Left ventricle myocardium inferior (tissue), 1 donor: Measurements from ENCODE around the gene TCF7L2. TPM values are rescaled to one million over a fixed set of nuclear protein-coding genes. Genes with fewer than 3 reads are reported as not detected.
A peak's percentile ranks its signal among the peaks of the same experiment; 100 is the strongest.

Experiments
- DNase-seq: peaks from one replicate; pipeline ENCODE4 v3.0.0-alpha.2; 2020
- H3K27ac ChIP-seq: fragments of 200-600 bp; replicated peaks from 2 replicates; pipeline ENCODE4 v1.8.0; 2021
- H3K27me3 ChIP-seq: fragments of 200-600 bp; 2 replicates; pipeline ENCODE4 v1.8.0; 2021; ENCODE audit warnings: low read depth
- H3K36me3 ChIP-seq: fragments of 200-600 bp; 2 replicates; pipeline ENCODE4 v1.8.0; 2021
- H3K4me1 ChIP-seq: fragments of 200-600 bp; 2 replicates; pipeline ENCODE4 v1.8.0; 2021
- H3K4me3 ChIP-seq: fragments of 200-600 bp; 2 replicates; pipeline ENCODE4 v1.8.0; 2021; ENCODE audit warnings: mild to moderate bottlenecking, moderate library complexity
- H3K9me3 ChIP-seq: fragments of 200-600 bp; replicated peaks from 2 replicates; pipeline ENCODE4 v1.8.0; 2021
- intact Hi-C: fragments of 100-400 bp; cut with micrococcal nuclease; formaldehyde crosslinking; loops from one replicate; pipeline ENCODE4 v1.11.0; 2022
- total RNA-seq: library from RNA; stranded (reverse); fragmentation: NEBNext Ultra II Directional; extraction: Animal tissue kit (Norgen Biotek cat#: 25700); gene quantifications from one replicate; pipeline ENCODE4 v1.2.1, GENCODE V29; 2021
- TF ChIP-seq, protein P1 (sequence below): fragments of 200-600 bp; IDR thresholded peaks from 2 replicates; pipeline ENCODE4 v1.8.0; 2021; ENCODE audit warnings: antibody characterized with exemption, mild to moderate bottlenecking, borderline replicate concordance
- donor health status: DM: no; HTN: yes; CAD: no; lungs with severe emphysema.

Gene TCF7L2
- total RNA-seq, 1 donor from 2014 or later = 8.9 TPM

DNA sequence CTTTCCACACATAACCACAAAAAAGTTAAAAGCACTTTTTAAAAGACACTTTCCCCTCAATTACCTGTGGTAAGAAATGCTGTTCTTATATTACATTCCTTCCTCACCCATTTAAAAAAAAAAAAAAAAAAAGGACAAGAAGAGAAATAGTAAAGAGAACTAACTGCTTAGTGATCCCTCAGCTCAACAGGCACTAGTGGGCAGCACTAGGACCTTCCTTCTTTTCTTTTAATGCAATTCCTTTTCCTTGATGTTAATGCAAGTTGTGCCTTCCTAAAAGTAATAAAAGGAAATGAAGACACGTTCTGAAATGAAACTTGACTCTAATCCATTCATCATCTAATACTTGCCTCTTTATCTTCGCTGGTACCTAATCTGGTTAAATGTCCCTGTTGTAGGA lies 189.7 kb downstream of the TCF7L2 start:
- H3K27me3 ChIP-seq = no peaks in the 10 kb centered on the region
- DNase-seq = no peak
- H3K4me3 ChIP-seq = no peak overlapping the region
- no peaks in the 10 kb centered on the region for H3K9me3 ChIP-seq
- peaks cover 36% of the 10 kb centered on the region for H3K36me3 ChIP-seq
- no peak overlapping the region for H3K27ac ChIP-seq
- intact Hi-C loops = no loop called here
- H3K4me1 ChIP-seq = peaks cover 17% of the 10 kb centered on the region
- TF ChIP-seq, protein P1, sequence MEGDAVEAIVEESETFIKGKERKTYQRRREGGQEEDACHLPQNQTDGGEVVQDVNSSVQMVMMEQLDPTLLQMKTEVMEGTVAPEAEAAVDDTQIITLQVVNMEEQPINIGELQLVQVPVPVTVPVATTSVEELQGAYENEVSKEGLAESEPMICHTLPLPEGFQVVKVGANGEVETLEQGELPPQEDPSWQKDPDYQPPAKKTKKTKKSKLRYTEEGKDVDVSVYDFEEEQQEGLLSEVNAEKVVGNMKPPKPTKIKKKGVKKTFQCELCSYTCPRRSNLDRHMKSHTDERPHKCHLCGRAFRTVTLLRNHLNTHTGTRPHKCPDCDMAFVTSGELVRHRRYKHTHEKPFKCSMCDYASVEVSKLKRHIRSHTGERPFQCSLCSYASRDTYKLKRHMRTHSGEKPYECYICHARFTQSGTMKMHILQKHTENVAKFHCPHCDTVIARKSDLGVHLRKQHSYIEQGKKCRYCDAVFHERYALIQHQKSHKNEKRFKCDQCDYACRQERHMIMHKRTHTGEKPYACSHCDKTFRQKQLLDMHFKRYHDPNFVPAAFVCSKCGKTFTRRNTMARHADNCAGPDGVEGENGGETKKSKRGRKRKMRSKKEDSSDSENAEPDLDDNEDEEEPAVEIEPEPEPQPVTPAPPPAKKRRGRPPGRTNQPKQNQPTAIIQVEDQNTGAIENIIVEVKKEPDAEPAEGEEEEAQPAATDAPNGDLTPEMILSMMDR = peak; percentile 20

DNA sequence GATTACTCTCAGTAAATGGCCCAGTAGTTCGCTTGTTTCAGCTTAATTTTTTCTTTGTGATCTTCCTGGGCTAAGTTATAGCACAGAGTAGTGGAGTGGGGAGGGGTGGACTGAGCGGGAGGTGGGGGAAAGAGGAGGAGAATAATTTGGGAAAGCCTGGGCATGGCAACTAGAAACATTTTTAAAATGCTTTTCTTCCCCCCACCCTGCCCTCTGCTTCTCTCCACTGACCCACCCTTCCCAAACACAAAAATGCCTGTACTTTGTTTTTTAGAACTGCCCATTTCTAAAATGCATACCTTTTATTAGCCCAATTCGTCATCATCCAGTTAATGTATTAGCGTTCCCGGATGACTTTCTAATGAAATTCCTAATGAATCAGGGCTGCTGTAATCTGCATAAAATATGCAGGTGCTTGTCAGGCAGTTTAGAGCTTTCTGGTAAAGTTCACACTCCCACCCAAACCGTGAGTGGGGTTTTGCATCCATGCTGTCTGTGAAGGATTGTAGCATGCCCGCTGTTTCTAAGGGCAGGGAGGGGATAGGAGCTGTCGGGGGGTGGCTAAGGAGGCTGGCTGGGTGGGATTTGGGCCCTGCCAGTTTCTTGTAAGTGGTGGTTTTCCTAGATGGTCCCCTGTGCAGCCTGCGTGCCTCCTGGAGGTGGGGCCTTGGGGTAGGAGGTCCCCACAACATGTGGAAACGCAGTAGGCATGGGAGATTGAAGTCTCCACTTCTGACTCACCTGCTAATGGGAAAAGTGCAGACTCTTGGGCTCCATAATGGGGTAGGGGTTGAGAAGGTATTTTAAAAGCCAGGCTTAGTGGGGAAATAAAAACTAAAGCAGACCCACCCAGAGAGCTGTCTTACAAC lies 190.3 kb downstream of the TCF7L2 start:
- H3K27me3 ChIP-seq = no peaks in the 10 kb centered on the region
- intact Hi-C loops = no loop called here
- no peak overlapping the region for H3K4me3 ChIP-seq
- H3K36me3 ChIP-seq = peaks cover 42% of the 10 kb centered on the region
- H3K27ac ChIP-seq = no peak overlapping the region
- TF ChIP-seq, protein P1 = no peak
- no peak for DNase-seq
- H3K9me3 ChIP-seq = no peaks in the 10 kb centered on the region
- H3K4me1 ChIP-seq = peaks cover 17% of the 10 kb centered on the region

DNA sequence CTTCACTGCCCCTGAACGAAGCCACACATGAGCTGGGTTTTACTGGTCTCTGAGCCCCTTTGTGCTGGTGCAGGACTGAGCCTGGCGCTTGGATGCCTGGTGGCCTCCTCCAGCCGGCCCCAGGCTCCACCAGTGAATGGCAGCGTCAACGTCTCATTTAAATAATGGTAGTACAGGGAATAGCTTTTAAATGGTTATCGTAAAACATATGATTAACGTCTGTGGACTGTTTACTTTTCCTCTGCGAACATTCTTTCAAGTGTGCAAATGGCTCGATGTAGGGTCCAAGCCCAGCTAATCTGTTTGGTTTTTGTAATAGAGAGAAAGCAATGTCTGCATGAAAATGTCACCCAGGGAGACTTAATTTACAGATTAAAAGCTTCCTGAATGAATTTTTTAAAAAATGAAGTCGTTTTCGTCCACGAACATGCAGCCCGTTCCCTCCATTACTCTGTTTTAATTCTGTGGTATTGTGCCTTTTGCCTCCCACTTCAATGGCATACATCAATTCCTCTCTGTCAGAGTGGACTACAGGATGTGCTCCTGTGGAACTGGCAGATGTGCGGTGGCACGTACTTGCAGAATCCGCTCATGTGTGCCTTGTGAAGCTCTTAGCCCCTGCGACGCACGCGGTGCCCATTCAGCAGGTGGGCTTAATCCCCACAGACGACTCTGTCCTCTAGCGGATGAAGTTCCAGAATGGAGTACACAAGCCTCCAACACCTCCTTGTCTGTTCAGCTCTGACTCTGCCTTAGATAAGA lies 192.7 kb downstream of the TCF7L2 start:
- intact Hi-C loops = no loop called here
- Histone ChIP-seq H3K4me3 (no peak overlapping the region), H3K36me3 (peaks cover 65% of the 10 kb centered on the region), H3K9me3 (no peaks in the 10 kb centered on the region), H3K27ac (no peak overlapping the region), H3K27me3 (no peaks in the 10 kb centered on the region), H3K4me1 (peaks cover 13% of the 10 kb centered on the region)
- TF ChIP-seq, protein P1 = no peak
- DNase-seq = no peak

DNA sequence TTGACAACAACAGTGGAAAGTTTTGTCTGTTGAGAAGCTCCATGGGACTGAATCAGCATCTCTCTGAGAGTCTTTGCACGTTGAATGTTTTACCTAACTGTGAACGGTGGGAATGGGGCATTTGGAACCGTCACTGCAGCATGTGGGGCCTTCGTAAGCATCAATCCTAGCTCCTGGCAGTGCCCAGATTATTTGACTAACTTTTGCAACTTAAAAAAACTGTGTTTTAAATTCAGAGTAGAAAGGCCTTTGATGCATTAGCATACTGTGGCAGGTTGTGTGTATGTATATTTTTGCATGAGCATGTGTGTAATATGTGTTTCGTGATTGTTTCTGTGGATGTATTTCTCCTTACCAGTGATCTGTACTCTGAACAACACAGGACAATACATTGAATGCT lies 194.5 kb downstream of the TCF7L2 start:
- no peaks in the 10 kb centered on the region for H3K27me3 ChIP-seq
- intact Hi-C loops = no loop called here
- no peak overlapping the region for H3K27ac ChIP-seq
- H3K9me3 ChIP-seq = no peaks in the 10 kb centered on the region
- DNase-seq = no peak
- no peak overlapping the region for H3K4me3 ChIP-seq
- TF ChIP-seq, protein P1 = no peak
- peaks cover 79% of the 10 kb centered on the region for H3K36me3 ChIP-seq
- no peaks in the 10 kb centered on the region for H3K4me1 ChIP-seq

DNA sequence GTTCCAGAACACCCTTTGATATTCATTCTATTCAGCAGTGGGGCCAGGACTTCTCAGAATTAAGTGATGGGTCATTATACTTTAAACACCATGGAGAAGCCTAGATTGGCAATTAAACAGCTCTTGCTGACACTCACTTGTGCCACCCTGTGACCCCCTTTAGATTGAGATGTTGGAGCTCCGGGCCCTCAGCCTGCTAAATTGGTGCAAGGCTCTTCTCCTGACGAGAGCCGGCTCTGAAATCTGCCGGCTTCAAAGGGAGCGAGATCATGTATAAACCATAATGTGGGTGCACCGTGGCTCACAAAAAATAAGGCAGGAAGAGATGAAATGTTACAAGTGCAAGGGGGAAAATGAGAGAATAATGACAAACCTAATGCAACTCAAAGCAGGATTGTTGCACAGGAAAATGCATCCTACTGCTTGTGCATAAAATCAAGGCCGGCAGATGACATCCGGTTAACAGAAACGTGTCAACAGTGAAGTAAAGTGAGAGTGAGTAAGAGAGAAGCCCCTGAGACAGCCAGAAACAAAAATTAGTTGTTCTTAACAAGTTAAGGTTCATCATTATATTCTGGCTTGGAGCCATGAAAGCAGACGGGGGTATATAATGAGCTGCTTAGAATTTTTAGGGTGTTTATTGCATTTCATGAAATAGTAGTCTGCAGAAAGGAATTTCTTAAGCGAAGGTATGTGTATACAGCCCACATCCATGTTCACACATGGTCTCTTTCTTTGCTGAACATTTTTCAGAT lies 198.2 kb downstream of the TCF7L2 start:
- H3K9me3 ChIP-seq = no peaks in the 10 kb centered on the region
- intact Hi-C loops = no loop called here
- no peaks in the 10 kb centered on the region for H3K4me1 ChIP-seq
- H3K27me3 ChIP-seq = no peaks in the 10 kb centered on the region
- no peak for DNase-seq
- TF ChIP-seq, protein P1 = no peak
- peaks cover 85% of the 10 kb centered on the region for H3K36me3 ChIP-seq
- no peak overlapping the region for H3K27ac ChIP-seq
- no peak overlapping the region for H3K4me3 ChIP-seq
